Liver (tissue), 3 donors: Measurements from ENCODE around the gene PLEKHA6.

ENCODE experiments used
- ATF3 ChIP-seq: IDR thresholded peaks from 2 replicates; pipeline ENCODE4 v1.6.1; 2016; ENCODE audit warnings: antibody characterized with exemption
- CTCF ChIP-seq: fragments of 150-350 bp; IDR thresholded peaks from 2 replicates; pipeline ENCODE4 v1.5.1; 2017; ENCODE audit warnings: improper control_type of control experiment, low read depth, low read length; ENCODE audit not compliant: missing input control
- GABPA ChIP-seq, 2 donors: IDR thresholded peaks in 1 of 2; conservative IDR thresholded peaks in 1 of 2; 2 replicates each; pipeline ENCODE4 v1.6.1; 2016; ENCODE audit warnings: antibody characterized with exemption in 2 of 2, mild to moderate bottlenecking in 1 of 2, moderate library complexity in 1 of 2
- JUND ChIP-seq, 2 donors: IDR thresholded peaks; 2 replicates each; pipeline ENCODE4 v1.6.1; 2016; ENCODE audit warnings: antibody characterized with exemption in 2 of 2
- RAD21 ChIP-seq, 2 donors: IDR thresholded peaks; 2 replicates each; pipeline ENCODE4 v1.6.1; 2016; ENCODE audit warnings: antibody characterized with exemption in 2 of 2, mild to moderate bottlenecking in 2 of 2
- REST ChIP-seq: IDR thresholded peaks from 2 replicates; pipeline ENCODE4 v1.6.1; 2016; ENCODE audit warnings: antibody characterized with exemption, mild to moderate bottlenecking
- RXRA ChIP-seq, 2 donors: IDR thresholded peaks; 2 replicates each; pipeline ENCODE4 v1.6.1; 2017 to 2018; ENCODE audit warnings: antibody characterized with exemption in 2 of 2, mild to moderate bottlenecking in 1 of 2
- TAF1 ChIP-seq: conservative IDR thresholded peaks from 2 replicates; pipeline ENCODE4 v1.6.1; 2016; ENCODE audit warnings: antibody characterized with exemption, mild to moderate bottlenecking
- YY1 ChIP-seq: IDR thresholded peaks from 2 replicates; pipeline ENCODE4 v1.6.1; 2016; ENCODE audit warnings: antibody characterized with exemption, mild to moderate bottlenecking
- donor health status: healthy.
- donor health status: healthy.

- no peak for TF ChIP-seq RAD21 (IDR thresholded peaks at IDR 0.05)
- TF ChIP-seq CTCF, result no peak
- no peak for TF ChIP-seq TAF1
- TF ChIP-seq REST, result no peak
- no peak for TF ChIP-seq YY1
- no peak for TF ChIP-seq JUND (IDR thresholded peaks at IDR 0.05)
- no peak for TF ChIP-seq RXRA (IDR thresholded peaks at IDR 0.05)
- TF ChIP-seq ATF3, result no peak
- no peak for TF ChIP-seq GABPA (IDR thresholded peaks at IDR 0.05 in 1 of 2, conservative IDR thresholded peaks at IDR 0.05 in 1 of 2)
Observed at GRCh38 chr1:204343802-204344201, 15.9 kb downstream of the PLEKHA6 start.
